ENCODE measurements around the gene LSR. TPM values are rescaled to one million over a fixed set of nuclear protein-coding genes. Genes with fewer than 3 reads are reported as not detected.

The LSR gene
- total and polyA plus RNA-seq, 2 experiments from 2014 or later: 116 to 212 TPM

GRCh38 chr19:35315883-35316282 is 67.1 kb downstream of the LSR start:
- Mint-ChIP-seq H3K4me3 (no peak overlapping the region), H3K4me1 (peaks cover 2% of the 10 kb centered on the region; the same call in 1 of the 3 replicates), H3K9me3 (no peaks in the 10 kb centered on the region), H3K36me3 (ENCODE audit: low read depth) (no peaks in the 10 kb centered on the region), H3K27ac (no peak overlapping the region), H3K27me3 (ENCODE audit: insufficient read depth, low read depth, poor library complexity) (peaks cover 5% of the 10 kb centered on the region)
- Histone ChIP-seq H2AFZ (no peak overlapping the region), H3K27ac (ENCODE audit: low read depth) (no peak overlapping the region), H3K4me1 (ENCODE audit: insufficient read depth) (no peaks in the 10 kb centered on the region), H3K4me2 (no peak overlapping the region), H3K36me3 (ENCODE audit: insufficient read depth) (no peaks in the 10 kb centered on the region), H3K79me2 (replicated peaks; ENCODE audit: insufficient read depth) (no peaks in the 10 kb centered on the region), H3K27me3 (ENCODE audit: insufficient read depth) (no peaks in the 10 kb centered on the region), H3F3A (replicated peaks; ENCODE audit: low read depth) (no peaks in the 10 kb centered on the region), H4K20me1 (replicated peaks; ENCODE audit: insufficient read depth) (no peaks in the 10 kb centered on the region), H3K9me2 (ENCODE audit: insufficient read depth) (no peaks in the 10 kb centered on the region), H3K4me3 (no peak overlapping the region)
- ATAC-seq (no peak), DNase-seq (ENCODE audit: low spot score) (no peak)
- TF ChIP-seq ETS1 (IDR thresholded peaks at IDR 0.05): no peak
- no peak for TF ChIP-seq ZNF331 (CRISPR knock-in tag; IDR thresholded peaks at IDR 0.05; ENCODE audit: low read depth)
- TF ChIP-seq ZNF114 (CRISPR knock-in tag; IDR thresholded peaks at IDR 0.05): no peak
- TF ChIP-seq CTCF (conservative IDR thresholded peaks at IDR 0.05; ENCODE audit: low read depth in 2 of 2): no peak
- TF ChIP-seq CREB1 (CRISPR knock-in tag; IDR thresholded peaks at IDR 0.05; ENCODE audit: low read depth): no peak
- TF ChIP-seq NANOG (IDR thresholded peaks at IDR 0.05; ENCODE audit: borderline replicate concordance): no peak
- TF ChIP-seq ZNF462 (CRISPR knock-in tag; IDR thresholded peaks at IDR 0.05): no peak
- TF ChIP-seq EZH2 (IDR thresholded peaks at IDR 0.05; ENCODE audit: low read depth, unreplicated experiment): no peak
- no peak for TF ChIP-seq STAT1 (IDR thresholded peaks at IDR 0.05; ENCODE audit: unreplicated experiment)
- TF ChIP-seq REST (IDR thresholded peaks at IDR 0.05; ENCODE audit: unreplicated experiment): no peak
- no peak for TF ChIP-seq POLR2AphosphoS5 (IDR thresholded peaks at IDR 0.05; ENCODE audit: low read depth)
- TF ChIP-seq EZH2phosphoT487 (IDR thresholded peaks at IDR 0.05; ENCODE audit: unreplicated experiment): no peak
